Activated effector memory CD4-positive, alpha-beta T cell treated with Interleukin-2 at 50 U/mL for 16 hours (primary cell): Measurements from ENCODE around the gene ARMC12.
"Not testable (repeated sequence)": the region's sequence is repeated elsewhere in the genome, so short reads cannot be mapped to it uniquely, and the experiment has no call there.

Experiments
- DNase-seq: peaks from one replicate; pipeline ENCODE4 v3.0.0-alpha.2; 2020

The ARMC12 gene

DNA sequence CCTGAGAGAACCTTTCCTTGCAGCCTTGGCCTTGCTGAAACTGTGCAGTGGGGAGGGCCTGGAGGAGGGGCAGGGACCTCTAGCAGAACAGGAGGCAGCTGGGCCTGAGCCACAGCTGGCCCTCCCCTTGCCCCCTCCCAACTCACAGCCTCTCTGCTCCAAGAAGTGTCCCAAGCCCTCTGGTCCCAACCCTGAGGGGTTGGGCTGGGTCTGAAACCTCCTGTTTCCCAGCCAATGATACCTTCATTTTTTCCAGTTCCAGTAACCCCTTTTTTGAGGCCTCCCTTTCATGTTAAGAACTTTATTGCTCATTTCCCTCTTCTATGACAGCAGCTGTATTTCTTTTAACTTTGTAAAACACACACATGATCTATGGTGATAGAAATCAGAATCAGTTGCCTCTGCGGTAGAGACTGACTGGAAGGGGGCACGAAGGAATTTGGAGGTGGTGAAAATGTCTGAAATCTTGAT, 17.9 kb upstream of the ARMC12 start:
- DNase-seq = no peak

DNA sequence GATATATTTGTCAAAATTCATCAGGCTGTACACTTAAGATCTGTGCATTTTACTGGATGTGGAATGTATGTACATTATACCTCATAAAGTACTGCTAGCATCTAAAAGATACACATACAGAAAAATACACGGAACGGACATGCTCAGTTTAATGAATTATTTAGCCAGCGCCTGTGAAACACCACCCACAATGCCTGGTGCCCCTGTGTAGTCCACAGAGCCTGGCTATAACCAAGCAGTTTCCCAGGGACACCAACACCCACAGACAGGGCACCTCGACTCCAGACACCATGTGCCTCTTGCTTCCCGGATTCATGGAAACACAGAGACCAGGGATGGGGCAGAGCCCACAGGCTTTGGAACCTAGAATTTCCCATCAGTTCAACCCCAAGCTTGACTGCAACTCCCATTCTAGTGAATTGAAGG, 17.4 kb upstream of the ARMC12 start:
- no peak for DNase-seq

DNA sequence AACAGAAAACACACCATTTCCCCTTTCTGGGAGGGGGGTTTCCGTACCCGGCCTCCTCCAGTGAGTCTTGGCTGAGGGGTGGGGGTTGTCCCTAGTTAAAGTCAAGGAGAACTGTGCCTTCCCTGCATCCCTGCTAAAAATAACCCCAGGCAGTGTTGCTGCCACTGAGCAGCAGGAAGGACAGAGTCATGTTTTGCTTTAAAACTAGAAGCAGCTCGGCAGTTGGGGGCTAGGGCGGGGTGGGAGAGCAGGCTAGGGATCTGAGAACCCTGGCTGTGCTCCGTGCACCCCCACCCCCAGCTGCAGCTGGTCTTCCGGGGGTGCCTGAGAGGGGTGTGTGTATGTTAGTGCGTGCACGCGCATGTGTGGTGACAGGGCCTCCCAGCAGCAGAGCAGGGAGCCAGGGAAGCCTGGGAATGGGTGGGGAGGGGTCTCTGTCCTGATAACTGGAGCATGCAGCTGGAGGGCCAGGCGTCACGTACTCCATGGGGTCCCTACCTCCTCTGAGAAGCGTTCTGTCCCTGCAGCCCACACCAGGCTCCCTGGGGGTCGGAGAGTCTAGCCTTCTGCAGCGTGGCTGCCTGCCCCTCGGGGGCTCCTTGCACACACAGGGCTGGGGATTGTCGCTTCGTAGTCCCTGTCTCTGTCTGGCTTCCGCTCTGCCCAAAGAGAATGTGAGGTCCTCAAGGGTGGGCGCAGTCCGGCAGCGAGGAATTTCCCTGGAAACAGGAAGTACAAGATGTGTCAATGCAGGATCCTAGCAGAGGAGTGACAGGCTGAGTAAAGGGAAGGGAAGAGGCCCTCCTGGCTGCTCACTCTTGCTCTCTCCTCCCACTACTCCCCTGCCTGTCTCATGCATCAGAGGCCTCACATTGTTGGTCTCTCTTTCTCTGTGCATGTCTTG, 16.8 kb upstream of the ARMC12 start:
- no peak for DNase-seq

DNA sequence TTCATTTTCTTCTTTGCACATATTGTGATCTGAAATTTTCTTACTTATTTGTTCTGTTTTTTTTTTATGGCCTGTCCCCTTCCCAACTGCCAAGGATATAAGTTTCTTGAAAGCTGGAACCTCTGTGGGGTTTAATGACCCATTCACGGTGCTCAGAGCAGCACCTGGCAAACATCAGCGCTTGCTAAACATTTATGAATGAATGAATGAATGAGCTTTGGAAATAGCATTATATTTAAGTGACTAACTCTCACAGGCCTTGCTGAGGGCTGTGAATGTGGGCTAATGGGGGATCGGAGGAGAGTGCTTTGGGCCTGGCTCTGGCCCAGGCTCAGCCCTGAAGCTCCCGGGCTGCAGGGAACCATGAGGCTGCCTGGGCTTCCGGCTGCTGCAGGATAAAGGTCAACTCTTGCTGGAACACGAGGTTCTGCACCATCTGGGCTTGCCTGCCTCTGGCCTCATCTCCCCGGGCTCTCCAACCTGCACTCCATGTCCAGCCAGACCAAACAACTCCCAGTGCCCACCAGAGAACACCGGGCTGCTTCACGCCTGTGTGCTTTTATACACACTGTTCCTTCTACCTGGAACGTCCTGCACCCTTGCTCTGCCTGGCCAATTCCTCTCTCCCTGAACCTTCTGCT, 14.6 kb upstream of the ARMC12 start:
- no peak for DNase-seq

DNA sequence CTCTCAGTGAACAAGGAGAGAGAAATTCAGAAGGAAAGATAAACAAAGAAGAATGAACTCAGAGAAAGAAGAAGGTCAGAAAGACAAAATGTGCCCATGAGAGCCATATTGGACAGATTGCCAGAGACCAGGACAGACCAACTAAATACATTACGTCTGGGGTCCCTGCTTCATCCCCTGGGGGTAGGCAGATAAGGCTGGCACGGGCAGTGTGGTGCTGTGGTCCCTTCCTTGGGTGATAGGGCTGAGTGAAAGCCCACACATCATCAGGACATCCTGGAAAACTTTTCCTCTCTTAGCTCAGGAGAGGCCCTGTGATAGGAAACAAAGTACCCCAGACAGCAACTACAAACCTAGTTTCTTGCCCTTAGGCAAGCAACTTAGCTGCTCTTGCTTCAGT, 13.2 kb upstream of the ARMC12 start:
- DNase-seq = no peak

DNA sequence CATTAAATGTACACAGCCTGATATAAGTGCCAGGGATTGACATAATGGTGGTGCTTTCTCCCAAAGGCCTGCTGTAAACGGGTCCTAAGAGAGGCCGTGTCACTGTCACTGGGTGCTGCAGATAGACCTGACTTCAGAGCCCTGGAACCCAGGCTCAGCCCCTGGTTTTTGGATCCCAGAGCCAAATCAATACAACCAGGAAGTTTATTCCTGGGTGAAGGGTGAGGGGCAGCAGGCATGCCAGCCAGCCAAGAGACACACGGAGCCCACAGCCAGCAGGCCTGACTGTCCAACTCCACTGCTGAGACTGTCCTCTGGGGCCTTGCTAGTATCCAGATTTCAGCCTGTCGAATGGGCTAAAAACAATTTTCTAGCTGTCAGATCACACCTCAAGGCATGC, 12.8 kb upstream of the ARMC12 start:
- no peak for DNase-seq

DNA sequence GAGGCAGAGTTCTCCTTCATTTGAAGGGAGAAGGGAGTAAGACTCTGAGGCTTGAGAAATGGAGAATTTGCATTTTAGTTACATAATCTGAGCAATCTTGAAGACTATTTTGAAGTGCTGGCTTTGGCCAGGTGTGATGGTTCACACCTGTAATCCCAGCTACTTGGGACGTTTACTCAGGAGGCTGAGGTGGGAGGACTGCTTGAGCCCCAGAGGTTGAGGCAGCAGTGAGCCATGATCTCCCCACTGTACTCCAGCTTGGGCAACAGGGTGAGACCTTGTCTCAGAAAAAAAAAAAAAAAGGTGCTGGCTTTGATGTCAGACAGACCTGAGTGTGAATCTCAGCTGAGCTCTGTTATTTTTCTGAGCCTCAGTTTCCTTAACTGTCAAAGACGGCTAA, 12.4 kb upstream of the ARMC12 start:
- DNase-seq = no peak

DNA sequence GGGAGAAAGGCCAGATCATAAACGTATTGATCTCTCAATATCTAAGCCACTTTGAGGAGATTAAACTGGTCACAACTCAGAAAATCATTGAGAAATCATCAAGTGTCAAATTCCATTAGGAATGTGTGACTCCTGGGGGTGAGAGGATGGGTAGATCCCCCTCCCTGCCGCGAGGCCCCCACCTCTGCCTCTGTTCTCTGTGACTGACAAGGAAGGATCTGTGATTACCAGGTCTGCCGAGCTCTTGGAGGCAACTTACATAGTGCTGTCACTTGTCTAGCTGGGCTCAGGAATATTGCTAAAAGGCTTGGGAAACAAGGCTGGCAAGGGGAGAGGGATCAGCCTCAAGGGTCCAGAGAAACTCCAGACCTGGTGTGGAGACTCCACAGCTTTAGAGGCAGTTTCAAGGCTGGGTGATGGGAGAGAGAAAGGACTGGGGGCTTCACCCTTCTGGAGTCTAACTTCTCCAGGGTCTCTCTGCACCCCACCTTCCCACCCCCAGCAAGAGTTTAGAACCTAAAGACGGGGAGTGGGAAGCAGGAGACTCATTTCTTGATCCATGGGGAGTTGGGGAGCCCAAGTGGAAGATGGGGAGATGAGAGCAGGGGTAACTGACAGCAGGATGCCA, 11.6 kb upstream of the ARMC12 start:
- DNase-seq = no peak

DNA sequence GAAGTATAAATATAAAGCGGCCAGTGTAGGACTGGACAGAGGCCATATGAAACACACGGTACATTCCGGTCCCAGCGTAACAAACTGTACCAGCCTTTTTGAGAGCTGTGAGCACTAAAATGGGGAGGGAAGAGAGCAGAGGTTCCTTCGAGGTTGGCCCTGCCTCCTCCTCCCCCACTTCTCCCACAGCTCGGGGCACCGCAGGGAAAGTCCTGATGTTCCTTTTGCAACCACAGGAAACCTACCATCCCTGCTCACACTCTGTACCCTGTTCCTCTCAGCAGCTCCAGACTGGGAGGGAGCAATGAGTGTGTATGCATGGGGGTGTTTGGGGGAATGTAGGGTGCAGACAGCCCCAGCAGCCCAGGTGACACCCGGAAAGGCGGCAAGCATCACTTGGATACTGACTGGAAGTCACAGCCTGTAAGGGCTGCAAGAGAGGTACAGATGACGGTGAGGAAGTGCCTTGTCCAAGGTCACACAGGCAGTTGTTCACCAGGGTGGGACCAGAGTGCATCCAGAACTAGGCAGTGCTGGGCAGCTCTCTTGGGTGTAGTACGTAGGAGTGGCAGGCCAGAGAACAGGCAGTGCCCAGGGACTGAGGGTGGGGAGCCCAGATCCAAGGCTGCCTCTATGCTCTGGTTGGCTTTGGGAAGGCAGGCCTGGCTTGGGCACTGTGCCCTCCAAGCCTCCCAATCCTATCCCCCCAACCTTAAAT, 11.0 kb upstream of the ARMC12 start:
- DNase-seq = no peak

DNA sequence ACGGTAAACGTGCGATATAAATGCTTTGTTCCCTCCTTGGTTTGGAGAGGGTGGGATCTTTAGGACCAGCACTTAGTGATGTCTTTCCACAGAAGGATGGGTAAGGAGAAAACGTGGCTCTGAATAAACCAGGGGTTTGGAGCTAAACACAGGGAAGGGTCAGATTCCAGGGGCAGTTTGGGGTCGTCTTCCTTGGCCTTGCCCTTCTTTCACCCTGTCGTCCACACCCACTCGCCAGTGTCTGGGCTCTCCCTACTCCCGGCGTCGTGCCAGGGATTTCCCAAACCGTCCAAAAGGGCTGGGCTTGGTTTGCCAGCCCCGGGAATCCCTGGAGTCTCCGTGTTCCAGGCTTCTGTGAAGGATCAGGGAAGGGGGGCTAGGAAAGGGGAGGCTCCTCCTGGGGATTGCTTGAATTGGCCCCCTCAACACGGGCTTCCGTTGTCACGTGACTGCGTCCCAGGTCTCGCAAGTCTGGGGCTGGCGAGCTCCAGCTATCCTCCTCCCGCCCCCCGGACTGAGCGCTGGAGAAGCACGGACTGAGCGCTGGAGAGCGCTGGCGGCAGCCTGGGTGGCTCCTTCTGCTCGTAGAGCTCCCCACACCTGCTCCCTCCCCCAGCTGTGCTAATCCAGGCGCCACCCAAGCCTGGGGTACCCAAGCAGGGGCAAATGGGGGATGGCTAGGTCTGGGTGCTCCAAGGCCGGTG, 9.4 kb upstream of the ARMC12 start:
- DNase-seq = no peak

DNA sequence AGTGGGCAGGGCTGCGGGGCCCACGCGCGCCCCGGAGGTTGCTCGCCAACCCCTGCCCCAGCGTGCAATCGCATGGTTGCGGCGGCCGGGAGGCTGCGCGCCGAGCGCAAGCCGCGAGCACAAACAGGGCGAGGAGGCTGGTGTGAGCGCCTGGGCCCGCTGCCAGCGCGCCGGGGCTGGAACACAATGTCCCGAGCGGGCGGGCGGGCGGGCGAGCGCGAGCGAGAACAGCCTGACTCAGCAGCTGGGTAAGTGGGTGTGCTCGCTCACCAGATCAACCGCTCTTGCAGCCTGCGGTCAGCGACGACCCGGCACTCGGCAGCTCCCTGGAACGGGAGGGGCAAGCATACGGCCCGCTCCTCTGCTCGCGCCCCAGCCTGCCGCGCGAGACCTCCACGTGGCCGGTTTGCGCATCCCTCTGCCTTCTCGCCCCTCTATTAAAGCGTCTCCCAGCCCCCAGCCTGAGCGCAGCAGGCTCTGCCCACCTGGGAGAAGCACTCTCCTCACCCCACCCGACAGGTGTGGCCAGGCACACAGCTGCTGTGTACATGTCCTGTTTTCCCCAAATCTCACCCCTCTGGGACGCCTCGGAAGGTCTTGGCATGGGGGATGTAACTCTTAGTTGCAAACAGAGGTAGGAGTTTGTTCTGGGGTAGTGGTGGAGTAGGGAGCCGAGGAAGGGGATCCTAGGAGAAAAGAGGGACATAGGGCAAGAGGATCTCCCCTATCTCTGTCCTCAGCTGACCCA, 8.7 kb upstream of the ARMC12 start:
- peak; percentile 86 for DNase-seq

DNA sequence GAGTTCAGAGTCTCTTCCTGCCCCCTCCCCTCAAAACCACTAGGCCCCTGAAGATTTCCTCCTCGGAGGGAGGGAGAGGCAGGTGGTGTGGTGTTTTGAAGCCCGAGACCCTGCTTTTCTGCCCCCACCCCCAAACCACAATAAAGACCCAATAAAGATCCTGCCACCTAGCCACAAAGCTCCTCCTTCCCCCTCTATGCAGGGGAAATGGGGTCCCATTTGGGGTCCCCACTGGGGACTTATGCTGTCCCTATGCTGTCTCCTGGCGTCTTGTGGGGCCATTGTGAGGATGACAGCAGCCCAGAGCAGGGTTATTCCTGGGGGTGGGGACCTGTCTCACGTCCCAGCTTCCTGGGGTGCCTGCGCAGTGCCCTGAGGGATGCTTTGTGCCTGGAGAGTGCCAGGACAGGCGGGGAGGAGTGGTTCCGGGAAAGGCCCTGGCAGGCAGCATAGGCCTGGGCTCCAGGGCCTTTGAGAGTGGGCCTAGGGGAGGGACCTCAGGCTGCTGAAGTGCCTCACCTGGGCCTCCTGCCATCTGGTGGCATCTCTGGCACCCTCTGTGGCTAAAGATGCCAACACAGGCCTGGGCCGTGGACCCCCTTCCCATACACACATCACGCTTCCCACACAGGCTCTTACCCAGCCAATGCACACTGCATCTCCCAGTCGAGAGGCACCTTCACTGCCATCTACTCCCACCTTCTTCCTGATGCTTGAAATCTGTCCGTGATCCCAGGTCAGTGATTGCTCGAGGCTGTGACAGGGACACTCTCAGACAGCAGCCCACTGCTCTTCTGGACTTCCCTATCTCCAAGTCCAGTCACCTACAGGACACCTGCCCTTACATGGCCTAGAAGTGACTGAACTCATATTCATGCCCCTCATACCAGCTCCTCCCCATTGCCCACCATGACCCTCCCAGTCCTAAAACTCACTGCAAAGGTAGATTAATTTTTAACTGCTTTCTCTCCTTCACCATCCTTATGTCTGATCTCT, 7.9 kb upstream of the ARMC12 start:
- peak; percentile 36 for DNase-seq

DNA sequence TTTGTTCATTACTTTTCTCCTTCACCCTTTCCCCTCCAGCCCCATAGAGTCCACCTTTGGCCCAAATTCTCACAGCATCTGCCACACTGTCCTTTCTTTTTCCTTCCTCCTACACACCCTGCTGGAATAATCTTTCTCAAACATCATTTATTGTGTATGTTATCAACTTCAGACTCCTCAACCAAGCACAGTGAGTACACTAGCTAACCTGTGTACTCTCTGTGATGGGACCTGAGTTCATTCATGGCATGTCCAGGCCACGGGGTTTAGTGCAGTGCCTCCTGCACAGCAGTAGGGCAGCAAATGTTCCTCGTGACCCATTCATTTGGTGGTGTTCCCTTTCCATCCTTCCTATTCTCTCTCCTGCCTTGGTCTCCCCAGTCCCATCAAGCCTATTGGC, 7.1 kb upstream of the ARMC12 start:
- DNase-seq = no peak

DNA sequence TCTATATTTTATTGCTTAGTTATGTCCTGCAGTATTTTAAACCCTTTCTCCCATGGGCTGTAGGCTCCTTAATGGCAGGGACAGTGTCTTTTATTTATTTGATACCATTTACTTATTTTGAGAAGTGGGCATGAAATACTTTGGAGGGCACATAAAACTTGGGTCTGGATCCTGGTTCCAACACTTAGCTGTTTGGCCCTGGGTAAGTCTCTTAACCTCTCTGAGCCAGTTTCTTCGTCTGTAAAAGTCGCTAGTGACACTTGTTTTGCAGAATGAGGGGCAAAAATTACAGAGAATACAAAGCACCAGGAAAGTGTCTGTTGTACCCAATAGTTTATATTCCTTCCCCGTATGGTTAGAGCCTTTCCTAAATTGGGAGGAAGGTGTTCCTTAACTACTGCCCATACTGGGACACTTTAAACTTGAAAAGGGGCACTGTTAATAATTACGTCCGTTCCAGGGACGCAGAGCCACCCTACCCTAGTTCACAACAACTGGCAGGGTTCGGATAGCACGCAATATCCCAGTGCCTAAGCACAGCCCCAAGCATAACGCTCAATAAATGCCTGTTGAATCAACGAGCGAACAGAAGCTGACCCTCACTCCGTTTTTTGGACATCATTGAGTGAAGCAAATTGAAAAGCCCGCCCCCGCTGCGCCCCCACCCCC, 6.0 kb upstream of the ARMC12 start:
- no peak for DNase-seq

DNA sequence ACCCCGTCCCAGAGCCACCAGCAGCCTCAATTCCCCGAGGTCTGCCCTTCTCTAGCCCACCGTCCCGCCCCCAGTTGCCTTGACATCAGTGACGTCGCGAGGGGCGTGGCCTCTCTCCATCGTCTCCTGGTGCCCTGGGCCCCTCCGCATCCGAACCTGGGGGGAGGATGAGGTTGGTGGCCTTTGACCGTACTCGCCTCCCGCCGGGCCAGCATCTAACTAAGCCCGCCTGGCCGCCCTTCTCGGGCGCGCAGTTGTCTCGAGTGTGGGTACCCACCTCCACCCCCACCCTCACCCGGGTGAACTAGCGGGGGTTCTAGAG, 5.5 kb upstream of the ARMC12 start:
- peak; percentile 86 for DNase-seq

DNA sequence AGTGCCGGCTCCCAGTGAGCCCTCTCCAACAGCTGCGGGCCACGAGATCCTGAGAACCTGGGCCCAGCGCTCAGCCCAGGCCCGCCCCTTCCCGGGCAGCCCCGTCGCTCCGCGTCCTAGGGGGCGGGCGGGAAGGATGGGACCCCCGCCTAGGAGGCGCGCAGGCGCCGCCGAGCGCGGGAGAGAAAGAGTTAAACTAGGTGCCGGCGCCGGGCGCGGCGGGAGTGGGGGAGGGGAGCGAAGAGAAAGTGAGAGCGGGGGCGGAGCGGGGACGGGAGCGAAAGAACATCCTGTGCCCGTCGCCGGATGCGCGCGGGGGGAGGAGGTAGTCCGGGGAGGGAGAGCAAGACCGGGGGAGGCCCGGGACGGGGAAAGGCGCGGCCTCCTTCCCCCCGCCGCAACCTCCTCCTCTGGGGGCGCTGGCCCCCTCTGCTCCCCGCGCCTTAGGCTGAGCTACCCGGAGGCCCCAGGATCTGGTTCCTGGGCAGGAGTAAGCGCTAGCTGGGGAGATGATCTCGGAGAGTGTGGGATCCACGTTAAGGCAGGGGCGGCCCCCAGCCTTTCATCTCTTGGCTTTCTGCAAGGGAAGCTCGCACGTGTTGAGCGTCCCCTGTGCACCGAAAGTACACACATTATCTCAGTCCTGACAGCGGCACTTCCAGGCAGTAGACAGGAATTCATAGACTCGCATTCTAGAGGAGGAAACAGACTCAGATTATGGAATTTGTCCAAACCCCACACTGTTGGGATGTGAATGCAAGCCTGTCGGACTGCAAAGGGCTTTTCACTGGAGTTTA, 4.9 kb upstream of the ARMC12 start:
- peak; percentile 91 for DNase-seq

DNA sequence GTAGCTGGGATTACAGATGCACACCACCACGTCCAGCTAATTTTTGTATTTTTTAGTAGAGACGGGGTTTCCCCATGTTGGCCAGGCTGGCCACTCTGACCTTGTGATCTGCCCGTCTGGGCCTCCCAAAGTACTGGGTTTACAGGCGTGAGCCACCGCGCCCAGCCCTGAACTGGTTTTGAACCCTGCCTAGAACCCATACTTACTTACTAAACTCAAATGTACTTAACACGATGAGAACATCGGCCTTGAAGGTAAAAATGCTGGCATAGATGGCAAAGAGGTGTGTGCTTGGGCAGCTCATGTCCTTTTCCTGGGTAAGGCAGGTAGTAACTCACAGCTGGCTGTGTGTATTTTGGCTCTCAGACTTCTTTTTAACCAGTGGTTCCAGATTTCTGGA, 3.2 kb upstream of the ARMC12 start:
- no peak for DNase-seq

DNA sequence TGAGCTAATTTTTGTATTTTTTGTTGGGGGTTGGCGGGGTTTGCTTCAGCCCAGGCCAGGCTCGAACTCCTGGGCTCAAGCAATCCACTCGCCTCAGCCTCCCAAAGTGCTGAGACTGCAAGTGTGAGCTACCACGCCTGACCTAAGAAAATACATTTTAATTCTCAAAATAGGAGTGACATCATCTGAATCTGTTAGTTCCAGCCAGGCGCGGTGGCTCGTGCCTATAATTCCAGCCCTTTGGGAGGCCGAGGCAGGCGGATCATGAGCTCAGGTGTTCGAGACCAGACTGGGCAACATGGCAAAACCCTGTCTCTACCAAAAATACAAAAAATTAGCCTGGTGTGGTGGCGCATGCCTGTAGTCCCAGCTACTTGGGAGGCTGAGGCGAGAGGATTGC, 2.5 kb upstream of the ARMC12 start:
- DNase-seq = not testable (repeated sequence)

DNA sequence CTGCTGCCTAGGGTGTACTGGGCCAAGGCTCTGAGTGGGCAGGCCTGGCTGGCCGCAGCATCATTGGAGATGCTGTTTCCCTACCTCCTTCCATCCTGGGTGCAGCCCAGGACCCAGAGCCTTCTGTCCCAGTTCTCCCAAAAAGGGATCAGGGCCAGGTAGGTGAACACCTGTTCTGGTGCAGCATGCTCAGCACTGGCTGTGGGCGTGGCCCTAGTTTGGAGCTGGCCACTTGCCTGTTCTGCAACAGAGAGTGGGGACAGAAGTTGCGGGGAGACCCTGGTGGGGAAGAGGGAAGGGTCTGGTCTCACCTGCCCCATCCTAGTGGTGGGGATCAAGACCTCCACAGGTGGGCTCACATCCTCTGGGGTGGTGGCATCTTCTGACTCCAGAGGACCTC, 1.4 kb upstream of the ARMC12 start:
- no peak for DNase-seq
